Tongue (tissue), 2 donors: Measurements from ENCODE around the gene MMAA. TPM values are rescaled to one million over a fixed set of nuclear protein-coding genes. Genes with fewer than 3 reads are reported as not detected.
"Not testable (repeated sequence)": the region's sequence is repeated elsewhere in the genome, so short reads cannot be mapped to it uniquely, and the experiment has no call there.

Experiments used
- DNase-seq: peaks from one replicate; pipeline ENCODE4 v3.0.0-alpha.2; 2015
- total RNA-seq: library from RNA; depleted of rRNA; stranded (reverse); fragments of >200 nt; gene quantifications from one replicate; pipeline ENCODE4 v1.2.3, GENCODE V29; 2014

Gene MMAA
- total RNA-seq, 1 donor from 2014 or later = 7.4 TPM

DNA sequence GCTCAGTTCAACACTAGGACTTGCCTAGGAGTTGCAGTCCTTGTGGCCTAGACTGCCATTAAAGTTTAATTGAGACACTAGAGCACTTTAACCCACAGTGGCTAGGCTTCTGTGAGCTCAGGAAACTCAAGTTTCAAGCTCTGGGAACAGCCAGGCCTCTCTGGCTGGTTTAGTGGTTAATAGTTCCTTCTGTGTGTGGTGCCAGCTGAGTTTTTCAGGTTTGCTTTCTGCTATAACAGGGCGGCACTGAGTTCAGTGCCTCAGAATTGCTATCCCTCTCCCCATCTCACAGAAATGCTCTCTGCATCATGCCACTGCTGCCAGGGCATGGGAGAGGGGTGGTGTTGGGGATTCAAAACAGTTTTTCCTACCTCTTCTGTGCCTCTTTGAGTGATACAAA, 15.9 kb downstream of the MMAA start:
- DNase-seq = no peak

DNA sequence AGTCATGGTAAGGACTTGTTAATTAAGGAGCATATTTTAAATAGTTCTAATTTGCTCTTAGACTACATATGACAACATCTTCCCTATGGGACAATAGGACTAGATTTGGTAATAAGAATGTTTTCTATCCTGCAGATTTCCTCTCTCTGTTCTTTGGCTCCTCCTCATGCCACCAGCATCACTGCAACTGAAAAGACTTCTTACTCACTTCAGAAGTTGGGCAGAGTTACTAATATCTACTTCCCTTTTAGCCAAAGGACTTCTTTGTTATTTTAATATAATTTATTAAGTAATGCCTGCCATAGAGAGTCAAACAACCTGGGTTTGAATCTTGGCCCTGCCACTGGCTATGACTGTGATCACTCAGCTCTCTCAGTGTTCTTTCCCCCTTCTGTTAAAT, 16.4 kb downstream of the MMAA start:
- no peak for DNase-seq

DNA sequence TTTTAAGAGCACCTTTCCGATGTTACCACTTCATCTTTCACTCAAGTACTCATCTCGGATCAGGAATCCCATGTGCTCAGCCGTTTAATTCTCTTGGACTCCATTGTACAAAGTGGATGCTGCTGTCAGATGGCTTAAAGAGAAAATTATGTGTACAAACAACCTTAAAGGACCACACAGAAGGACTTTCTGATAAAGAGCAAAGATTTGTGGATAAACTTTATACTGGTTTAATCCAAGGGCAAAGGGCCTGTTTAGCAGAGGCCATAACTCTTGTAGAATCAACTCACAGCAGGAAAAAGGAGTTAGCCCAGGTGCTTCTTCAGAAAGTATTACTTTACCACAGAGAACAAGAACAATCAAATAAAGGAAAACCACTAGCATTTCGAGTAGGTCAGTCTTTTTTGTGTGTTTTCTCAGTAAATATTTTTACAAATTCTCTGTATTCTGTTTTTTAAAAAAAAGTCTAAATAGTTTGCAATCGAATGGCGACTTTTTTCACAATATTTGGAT, 20.1 kb downstream of the MMAA start:
- no peak for DNase-seq

DNA sequence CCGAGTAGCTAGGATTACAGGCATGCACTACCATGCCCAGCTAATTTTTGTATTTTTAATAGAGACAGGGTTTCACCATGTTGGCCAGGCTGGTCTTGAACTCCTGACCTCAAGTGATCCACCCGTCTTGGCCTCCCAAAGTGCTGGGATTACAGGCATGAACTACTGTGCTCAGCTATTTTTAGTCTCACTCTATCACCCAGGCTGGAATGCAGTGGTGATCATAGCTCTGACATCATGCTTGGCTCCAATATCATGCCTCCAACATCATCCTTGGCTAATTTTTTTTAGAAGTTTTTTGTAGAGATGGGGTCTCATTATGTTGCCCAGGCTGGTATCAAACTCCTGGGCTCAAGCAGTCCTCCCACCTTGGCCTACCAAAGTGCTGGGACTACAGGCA, 21.1 kb downstream of the MMAA start:
- DNase-seq = peak; percentile 36

DNA sequence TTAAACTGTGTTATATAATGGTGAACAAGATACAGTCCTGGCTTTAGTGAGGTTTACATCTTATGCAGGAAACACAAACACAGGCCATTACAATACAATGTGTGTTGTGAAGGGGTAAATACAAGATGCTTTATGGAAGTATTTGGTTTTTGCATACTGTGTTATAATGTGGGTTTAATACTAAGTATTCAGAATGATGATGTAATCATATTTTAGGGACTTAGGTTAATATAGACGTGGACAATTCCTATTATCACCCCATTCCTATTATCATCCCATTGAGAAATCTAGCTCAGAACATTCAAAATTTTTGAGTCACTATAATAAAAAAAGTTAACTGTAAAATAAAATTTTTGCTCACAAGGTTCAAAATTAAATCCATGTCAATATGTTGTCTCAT, 24.1 kb downstream of the MMAA start:
- DNase-seq = no peak

DNA sequence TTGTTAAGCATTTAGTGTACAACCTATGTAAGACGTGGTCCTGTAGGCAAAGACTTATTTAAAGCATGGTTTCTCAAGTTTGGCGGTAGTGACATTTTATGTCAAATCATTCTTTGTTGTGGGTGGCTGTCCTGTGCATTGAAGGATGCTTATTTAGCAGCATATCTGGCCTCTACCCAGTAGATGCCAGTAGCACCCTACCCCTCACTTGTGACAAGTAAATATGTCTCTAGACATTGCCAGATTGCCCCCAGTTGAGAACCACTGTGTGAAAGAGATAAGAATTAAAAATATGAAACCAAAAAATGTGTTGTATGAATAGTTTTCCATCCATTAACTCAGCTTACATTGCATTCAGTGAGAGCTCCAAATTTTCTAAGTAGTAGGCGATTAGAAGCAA, 25.5 kb downstream of the MMAA start:
- no peak for DNase-seq

DNA sequence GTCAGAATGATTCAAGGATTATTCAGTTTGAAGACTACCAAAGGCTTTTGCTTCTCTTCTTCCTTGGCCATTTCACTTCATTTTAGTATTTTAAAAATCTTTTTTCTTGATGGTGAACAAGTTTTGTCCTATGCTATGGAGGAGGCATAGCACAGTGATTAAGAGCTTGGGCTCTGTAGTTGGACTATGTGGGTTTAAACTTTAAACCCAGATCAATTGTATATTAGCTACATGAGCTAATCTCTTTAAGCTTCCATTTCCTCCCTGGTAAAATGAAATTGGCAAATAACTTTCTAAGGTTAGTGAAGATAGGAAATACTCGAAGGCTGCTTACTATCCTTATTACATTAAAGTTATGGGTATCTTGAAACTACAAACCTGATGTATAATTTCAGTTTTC, 37.0 kb downstream of the MMAA start:
- DNase-seq = no peak

DNA sequence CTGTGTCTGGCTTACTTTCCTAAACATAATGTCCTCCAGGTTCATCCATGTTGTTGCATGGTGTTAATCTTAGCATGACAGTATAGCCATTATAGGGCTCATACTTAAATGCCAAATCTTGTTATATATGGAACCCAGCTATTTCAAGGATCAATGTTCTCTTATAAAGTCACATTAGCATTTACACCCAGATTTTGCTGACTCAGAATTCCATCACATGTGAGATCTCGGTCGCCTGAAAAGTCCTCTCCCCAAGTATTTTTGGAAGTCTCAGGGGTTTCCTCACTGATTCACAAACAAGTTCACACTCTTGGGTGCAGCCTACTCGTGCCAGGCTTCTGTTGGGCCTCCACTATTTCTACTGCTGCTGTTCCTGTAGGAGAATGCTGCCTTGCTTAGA, 40.9 kb downstream of the MMAA start:
- DNase-seq = no peak

DNA sequence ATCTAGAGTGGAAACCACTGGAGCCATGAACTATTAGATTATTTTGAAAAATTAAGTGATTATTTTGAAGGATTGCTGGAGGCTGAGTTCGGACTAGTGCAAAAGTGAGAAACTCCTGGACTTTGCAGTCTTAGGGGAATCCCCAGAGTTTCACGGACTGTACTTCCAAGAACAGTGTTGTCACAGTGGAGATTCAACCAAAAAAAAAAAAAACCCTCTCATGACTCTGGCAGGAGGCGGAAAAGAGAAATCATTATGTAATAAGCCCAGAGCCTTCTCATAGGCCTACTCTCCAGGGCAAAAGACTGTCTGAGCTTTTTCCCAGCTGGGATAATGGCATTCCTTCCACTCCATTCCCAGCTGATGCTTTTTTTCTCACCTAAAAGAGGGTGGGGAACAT, 44.0 kb downstream of the MMAA start:
- DNase-seq = no peak

DNA sequence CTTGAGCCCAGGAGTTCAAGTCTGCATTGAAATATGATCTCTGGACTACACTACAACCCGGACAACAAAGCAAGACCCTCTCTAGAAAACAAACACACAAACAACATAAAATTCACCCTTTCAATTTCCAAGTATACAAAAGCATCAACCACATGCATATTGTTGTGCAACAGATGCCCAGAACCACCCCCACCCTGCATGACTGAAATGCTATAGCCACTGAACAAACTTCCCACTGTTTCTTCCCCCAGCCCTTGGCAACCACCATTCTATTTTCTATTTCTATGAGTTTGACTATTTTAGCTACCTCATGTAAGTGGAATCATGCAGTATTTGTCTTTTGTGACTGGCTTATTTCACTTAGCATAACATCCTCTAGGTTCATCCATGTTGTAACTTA, 46.6 kb downstream of the MMAA start:
- DNase-seq = no peak

DNA sequence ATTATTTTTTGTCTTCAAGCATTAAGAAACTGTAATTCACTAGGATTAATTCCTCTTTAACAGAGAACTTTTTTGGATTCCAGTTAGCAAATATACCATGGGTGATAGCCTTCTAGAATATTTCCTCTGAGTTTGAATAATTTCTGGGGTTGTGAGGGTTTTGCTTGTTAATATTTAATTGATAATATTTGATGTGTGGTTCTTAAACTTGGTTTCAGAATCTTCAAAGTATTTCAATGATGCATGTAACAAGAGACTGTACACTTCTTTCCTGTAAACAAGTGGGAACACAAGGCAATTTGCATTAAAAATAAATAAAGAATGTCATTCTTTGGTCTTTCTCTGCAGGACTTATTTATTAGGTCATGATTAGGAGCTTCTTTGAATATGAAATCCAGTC, 51.2 kb downstream of the MMAA start:
- DNase-seq = no peak

DNA sequence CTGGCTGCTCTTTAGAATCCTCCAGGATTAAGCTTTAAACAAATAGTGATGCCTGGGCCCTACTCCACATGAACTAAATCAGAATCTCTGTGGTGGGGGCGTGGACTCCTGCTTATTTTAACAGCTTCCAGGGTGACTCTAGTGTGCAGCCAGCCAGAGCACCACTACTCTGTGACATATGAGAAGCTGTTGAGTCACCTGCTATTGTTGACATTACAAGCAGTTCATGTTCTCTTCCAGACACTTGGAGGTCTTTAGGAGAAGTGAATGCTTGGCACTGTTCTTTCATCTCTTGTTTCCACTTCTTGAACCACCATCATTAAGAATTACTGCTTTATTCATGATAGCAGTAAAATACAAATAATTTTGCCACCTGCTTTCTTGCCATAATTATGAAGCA, 60.3 kb downstream of the MMAA start:
- peak; percentile 85 for DNase-seq

DNA sequence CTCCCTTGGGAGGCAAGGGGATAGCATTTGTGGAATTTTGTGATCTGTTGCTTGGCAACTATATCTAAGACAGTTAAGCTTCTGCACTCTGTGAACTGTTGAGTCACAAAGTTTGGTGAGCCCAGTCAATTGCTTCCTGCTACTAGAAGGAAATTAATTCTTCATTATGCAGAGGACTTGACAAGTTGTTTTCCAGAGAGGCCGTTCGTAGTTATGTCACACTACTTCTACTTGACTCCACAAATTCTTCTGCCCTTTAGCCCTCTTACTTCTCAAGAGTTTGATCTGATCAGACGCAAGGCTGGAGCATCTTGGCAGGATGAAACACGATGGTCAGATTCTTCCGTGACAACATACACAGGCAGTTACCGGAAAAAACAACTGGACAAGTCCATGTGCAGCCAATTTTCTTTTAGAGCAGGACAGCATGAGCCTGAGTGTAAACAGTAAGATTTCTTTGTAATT, 60.8 kb downstream of the MMAA start, which contains the start of gene C4orf51:
TSS of gene C4orf51 (plus strand) at position 156 of the 465 bp plus-strand sequence. CDS start at position 214, 58 bp downstream.
- DNase-seq = peak; percentile 67

DNA sequence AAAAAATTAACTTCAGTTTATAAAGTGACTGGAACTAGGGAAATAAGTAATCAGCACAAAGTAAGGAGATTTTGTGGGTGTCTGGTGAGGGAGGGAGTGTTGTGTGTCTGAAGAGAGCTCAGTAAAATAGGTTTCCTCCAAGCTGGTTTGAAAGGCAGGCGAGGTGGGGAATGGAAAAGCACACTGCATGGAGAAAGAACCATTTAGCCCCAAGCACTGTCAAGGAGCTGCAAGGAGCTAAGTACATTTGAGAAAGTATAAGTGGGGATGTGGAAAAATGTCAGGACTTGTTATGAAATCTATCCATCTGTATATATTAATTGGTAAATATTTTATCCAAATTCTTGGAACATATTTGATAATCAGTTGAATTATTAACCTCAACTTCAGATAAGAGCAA, 61.7 kb downstream of the MMAA start:
- DNase-seq = no peak

DNA sequence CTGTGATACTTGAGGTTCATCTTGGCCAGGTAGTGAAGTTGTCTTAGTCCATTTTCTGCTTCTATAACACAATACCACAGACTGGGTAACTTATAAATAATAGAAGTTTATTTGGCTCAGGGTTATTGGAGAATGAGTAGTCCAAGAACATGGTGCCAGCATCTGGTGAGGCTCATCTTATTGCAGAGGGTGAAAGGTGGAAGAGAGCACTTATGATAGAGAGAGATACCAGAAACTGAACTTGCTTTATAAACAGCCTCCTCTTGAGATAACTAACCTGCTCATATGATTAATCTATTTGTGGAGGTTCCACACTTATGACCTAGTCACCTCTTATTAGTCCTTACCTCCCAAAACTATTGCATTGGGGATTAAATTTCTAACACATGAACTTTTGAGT, 62.3 kb downstream of the MMAA start:
- no peak for DNase-seq

DNA sequence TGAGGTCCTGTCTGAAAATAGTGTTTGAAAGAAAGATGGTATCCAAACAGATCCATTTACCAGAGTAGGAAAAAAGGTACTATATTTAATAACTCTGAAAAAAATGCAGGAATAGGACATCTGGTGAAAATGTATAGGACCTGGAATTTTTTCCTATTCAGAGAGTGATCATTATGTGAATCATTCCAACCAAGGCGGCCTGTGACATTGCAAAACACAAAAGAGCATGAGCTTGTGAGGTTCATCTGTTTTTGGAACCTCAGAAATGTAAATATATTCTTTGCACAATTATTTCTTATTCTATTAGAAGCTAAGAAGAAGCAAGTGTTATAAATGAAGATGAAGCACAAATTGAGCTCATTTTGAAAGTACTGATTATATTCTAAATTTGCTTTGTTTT, 62.8 kb downstream of the MMAA start:
- no peak for DNase-seq

DNA sequence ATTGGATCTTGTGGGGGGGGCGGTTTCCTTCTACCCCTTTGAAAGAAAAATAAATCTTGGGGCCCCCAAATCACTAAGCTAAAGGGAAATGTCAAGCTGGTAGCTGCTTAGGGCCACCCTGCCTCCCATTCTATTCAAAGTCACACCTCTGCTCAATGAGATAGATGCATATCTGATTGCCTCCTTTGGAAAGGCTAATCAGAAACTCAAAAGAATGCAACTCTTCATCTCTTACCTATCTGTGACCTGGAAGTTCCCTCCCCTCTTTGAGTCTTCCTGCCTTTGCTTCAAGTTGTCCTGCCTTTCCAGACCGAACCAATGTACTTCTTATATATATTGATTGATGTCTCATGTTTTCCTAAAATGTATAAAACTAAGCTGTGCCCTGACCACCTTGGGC, 67.8 kb downstream of the MMAA start:
- DNase-seq = no peak

DNA sequence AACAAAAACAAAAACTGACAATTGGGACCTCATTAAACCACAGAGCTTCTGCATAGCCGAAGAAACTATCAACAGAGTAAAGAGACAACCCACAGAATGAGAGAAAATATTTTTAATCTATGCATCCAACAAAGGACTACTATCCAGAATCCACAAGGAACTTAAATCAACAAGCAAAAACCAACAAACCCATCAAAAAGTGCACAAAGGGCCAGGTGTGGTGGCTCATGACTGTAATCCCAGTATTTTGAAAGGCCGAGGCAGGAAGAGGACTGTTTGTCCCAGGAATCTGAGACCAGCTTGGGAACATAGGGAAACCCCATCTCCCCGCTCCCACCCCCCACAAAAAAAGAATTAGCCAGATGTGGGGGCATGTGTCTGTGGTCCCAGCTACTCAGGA, 71.4 kb downstream of the MMAA start:
- DNase-seq = no peak

DNA sequence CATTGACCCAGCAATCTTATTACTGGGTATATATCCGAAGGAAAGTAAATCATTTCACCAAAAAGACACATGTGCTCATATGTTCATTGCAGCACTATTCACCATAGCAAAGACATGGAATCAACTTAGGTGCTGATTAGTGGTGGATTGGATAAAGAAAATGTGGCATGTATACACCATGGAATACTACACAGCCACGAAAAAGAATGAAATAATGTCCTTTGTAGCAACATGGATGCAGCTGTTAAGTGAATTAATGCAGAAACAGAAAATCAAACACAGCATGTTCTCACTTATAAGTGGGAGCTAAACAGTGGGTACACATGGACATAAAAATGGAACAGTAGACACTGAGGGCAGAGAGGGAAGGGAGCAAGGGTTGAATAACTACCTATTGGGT, 72.2 kb downstream of the MMAA start:
- not testable (repeated sequence) for DNase-seq

DNA sequence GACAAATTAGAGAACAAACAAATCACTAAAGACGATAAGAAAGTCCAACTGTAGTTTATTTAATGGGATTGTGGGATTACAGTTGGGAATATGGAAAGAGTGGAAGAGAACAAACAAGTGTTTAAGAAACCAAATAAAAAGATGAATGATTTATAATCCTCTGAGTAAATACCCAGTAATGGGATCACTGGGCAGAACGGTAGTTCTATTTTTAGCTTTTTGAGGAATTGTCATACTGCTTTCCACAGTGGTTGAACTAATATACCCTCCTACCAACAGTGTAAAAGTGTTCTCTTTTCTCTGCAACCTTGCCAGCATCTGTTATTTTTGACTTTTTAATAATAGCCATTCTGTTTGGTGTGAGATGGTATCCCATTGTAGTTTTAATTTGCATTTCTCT, 75.7 kb downstream of the MMAA start:
- no peak for DNase-seq

DNA sequence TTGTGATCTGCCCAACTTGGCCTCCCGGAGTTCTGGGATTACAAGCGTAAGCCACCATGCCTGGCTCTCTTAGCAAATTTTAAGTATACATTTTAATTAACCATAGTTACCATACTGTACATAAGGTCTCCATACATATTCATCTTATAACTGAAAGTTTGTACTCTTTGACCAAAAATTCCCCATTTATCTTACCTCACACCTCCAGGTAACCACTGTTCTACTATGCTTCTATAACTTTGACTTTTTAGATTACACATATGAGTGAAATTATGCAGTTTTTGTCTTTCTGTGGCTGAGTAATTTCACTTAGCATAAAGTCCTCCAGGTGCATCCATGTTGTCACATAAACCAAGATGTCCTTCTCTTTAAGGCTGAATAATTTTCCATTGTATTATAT, 78.1 kb downstream of the MMAA start:
- DNase-seq = no peak

DNA sequence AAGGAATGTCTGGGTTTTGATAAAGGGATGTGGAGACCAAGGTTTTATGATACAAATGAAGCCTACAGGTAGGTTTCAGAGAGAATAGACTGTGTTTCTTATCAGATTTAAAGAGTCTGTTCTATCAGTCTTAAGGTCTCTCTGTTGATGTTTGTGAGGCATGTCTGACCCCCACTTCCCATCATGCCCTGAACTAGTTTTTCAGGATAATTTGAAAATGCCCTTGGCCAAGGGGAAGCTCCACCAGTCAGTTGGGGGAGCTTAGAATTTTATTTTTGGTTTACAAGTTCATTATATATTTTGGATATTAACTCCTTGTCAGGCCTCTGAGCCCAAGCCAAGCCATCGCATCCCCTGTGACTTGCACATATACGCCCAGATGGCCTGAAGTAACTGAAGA, 79.3 kb downstream of the MMAA start:
- no peak for DNase-seq

DNA sequence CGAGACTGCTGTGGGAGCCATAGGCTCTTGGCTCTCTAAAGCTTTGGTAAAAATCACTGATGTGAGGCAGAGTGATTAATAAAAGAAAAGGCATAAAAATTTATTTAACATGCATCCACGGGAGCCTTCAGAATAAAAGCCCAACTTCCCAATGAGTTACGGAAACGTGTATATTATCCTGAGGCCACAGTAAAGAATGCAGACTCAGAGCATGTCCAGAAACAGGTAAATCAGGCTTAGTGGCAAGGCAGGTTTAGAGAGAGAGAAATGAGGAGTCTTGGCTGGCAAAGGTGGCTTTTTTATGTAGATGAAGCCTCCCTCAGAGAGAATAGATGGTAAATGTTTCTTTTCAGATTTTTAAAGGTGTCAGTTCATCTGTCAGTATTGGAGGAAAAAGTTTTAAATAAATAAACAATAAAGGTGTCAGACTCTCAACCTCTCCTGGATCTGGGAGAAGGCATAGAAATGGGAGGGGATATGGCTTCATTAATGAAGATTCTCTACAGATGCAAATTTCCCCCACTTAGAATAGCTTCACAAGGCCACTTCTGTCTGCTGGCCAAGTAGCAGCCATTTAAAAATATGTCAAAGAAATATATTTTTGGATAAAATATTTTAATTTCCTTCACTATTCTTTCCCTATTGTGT, 84.8 kb downstream of the MMAA start:
- peak; percentile 55 for DNase-seq

DNA sequence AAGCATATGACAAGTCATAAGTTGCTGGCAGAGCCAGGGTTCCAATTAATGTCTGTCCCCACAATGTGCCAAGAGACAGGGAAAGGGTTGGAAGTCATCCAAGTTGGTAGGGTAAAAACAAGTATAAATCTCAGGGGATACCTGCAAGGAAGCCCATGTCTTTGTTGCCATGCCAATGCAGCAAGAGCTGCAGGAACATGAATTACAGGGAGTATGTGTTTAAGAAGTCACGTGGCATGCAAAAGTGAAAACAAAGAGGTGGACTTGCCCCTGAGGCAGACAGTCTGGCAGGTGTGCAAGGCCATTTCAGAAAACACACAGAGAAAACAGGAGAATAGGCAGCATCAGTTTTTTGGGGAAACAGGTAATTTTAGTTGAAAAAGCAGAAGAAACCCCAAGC, 90.2 kb downstream of the MMAA start:
- peak; percentile 24 for DNase-seq
